ENCODE results near the gene ESPNL.

Gene ESPNL

GRCh38 chr2:238172439-238172838 lies 72.3 kb downstream of the ESPNL start:
- Histone ChIP-seq H3K27me3 (ENCODE audit: control insufficient read depth, insufficient read depth, low read length) (no peaks in the 10 kb centered on the region), H3K4me1 (ENCODE audit: control insufficient read depth, insufficient read depth, low read length) (no peaks in the 10 kb centered on the region), H3K9me3 (ENCODE audit: control insufficient read depth, insufficient read depth, low read length) (no peaks in the 10 kb centered on the region), H3K36me3 (ENCODE audit: control insufficient read depth, insufficient read depth, low read length) (peaks cover 12% of the 10 kb centered on the region), H3K4me3 (ENCODE audit: low read depth, low read length) (no peak overlapping the region), H3K9ac (ENCODE audit: low read depth, low read length) (no peak overlapping the region)

- Histone ChIP-seq H3K4me3 (ENCODE audit: low read depth, low read length) (no peak overlapping the region), H3K36me3 (ENCODE audit: control insufficient read depth, insufficient read depth, low read length) (peaks cover 9% of the 10 kb centered on the region), H3K4me1 (ENCODE audit: control insufficient read depth, insufficient read depth, low read length) (no peaks in the 10 kb centered on the region), H3K9ac (ENCODE audit: low read depth, low read length) (no peak overlapping the region), H3K9me3 (ENCODE audit: control insufficient read depth, insufficient read depth, low read length) (no peaks in the 10 kb centered on the region), H3K27me3 (ENCODE audit: control insufficient read depth, insufficient read depth, low read length) (no peaks in the 10 kb centered on the region)
Measured at GRCh38 chr2:238173692-238174091, 73.6 kb downstream of the ESPNL start.

DNA sequence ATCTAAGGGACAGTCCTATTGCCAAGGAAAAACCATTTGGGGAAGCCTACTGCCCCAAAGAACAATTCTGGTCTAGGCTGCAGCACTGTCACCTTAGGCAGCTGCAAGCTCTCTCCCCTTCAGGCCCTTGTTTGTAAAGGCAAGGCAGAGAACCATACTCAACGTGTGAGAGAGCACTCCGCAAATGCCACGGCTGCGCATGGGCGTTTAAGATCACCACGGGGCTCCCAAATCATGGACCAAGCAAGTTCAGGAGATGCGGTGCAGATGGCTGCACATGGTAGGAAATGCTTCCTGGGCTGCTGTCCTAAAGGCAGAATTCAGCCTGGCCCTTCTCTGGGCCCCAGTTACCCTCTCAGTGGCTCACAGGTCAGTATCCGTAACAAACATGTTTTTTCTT lies 74.2 kb downstream of the ESPNL start:
- no peaks in the 10 kb centered on the region for H3K9me3 ChIP-seq (ENCODE audit: control insufficient read depth, insufficient read depth, low read length)
- no peaks in the 10 kb centered on the region for H3K4me1 ChIP-seq (ENCODE audit: control insufficient read depth, insufficient read depth, low read length)

DNA sequence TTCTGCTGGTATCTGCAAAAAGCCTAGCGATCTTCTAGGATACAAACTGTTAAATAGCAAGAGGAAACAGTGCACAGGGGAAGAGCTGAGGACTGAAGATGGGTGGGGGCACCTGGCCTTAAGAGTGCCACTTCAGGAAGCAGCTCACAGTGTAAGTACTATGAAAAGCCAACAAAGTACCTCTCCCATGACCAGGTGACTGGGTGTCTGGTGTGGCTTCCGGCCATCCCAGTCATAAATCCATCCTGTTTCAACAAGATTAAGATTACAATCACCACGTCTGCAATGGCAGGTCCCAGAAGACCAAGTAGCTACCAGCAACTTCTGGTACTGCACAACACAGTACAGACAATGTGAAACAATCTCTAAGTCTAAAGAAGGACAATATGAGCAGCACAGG lies 74.6 kb downstream of the ESPNL start:
- Histone ChIP-seq H3K27me3 (ENCODE audit: control insufficient read depth, insufficient read depth, low read length) (no peaks in the 10 kb centered on the region), H3K9me3 (ENCODE audit: control insufficient read depth, insufficient read depth, low read length) (no peaks in the 10 kb centered on the region), H3K36me3 (ENCODE audit: control insufficient read depth, insufficient read depth, low read length) (peaks cover 12% of the 10 kb centered on the region), H3K4me3 (ENCODE audit: low read depth, low read length) (no peak overlapping the region), H3K9ac (ENCODE audit: low read depth, low read length) (no peak overlapping the region), H3K4me1 (ENCODE audit: control insufficient read depth, insufficient read depth, low read length) (no peaks in the 10 kb centered on the region)

More for the DNA sequence above, 74.2 kb downstream of the ESPNL start:
- Histone ChIP-seq H3K4me3 (ENCODE audit: low read depth, low read length) (no peak overlapping the region), H3K9ac (ENCODE audit: low read depth, low read length) (no peak overlapping the region), H3K36me3 (ENCODE audit: control insufficient read depth, insufficient read depth, low read length) (peaks cover 10% of the 10 kb centered on the region), H3K27me3 (ENCODE audit: control insufficient read depth, insufficient read depth, low read length) (no peaks in the 10 kb centered on the region)

GRCh38 chr2:238176613-238177012 lies 76.5 kb downstream of the ESPNL start:
- Histone ChIP-seq H3K9ac (ENCODE audit: low read depth, low read length) (no peak overlapping the region), H3K9me3 (ENCODE audit: control insufficient read depth, insufficient read depth, low read length) (no peaks in the 10 kb centered on the region), H3K4me1 (ENCODE audit: control insufficient read depth, insufficient read depth, low read length) (no peaks in the 10 kb centered on the region), H3K4me3 (ENCODE audit: low read depth, low read length) (no peak overlapping the region), H3K36me3 (ENCODE audit: control insufficient read depth, insufficient read depth, low read length) (peaks cover 12% of the 10 kb centered on the region), H3K27me3 (ENCODE audit: control insufficient read depth, insufficient read depth, low read length) (no peaks in the 10 kb centered on the region)

DNA sequence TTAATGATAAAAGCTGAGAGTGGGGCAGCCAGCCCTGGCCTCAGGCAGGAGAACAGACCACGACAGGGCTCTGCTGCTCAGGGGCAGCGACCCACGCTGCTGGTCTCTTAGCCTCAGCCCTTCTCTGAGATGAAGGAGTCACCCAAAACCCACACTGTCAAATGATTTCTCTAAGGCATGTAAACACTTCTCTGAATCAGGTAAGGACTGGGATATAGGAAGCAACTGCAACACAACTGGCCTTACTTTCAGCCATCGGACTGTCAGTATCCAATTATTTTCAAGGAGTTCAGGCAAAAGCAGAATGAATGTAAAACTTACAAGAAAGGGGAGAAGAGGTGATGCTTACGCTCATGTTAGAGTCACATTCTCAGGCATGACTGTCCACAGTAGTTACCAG lies 80.4 kb downstream of the ESPNL start:
- Histone ChIP-seq H3K9me3 (ENCODE audit: control insufficient read depth, insufficient read depth, low read length) (no peaks in the 10 kb centered on the region), H3K4me1 (ENCODE audit: control insufficient read depth, insufficient read depth, low read length) (no peaks in the 10 kb centered on the region), H3K27me3 (ENCODE audit: control insufficient read depth, insufficient read depth, low read length) (no peaks in the 10 kb centered on the region), H3K4me3 (ENCODE audit: low read depth, low read length) (no peak overlapping the region), H3K36me3 (ENCODE audit: control insufficient read depth, insufficient read depth, low read length) (peaks cover 23% of the 10 kb centered on the region), H3K9ac (ENCODE audit: low read depth, low read length) (no peak overlapping the region)

- Histone ChIP-seq H3K4me1 (ENCODE audit: control insufficient read depth, insufficient read depth, low read length) (no peaks in the 10 kb centered on the region), H3K36me3 (ENCODE audit: control insufficient read depth, insufficient read depth, low read length) (peaks cover 27% of the 10 kb centered on the region), H3K9ac (ENCODE audit: low read depth, low read length) (no peak overlapping the region), H3K9me3 (ENCODE audit: control insufficient read depth, insufficient read depth, low read length) (no peaks in the 10 kb centered on the region), H3K4me3 (ENCODE audit: low read depth, low read length) (no peak overlapping the region), H3K27me3 (ENCODE audit: control insufficient read depth, insufficient read depth, low read length) (no peaks in the 10 kb centered on the region)
Measured at GRCh38 chr2:238182362-238182761, 82.2 kb downstream of the ESPNL start.
